H1 (cell line): ENCODE results near the gene FAAH2. TPM values are rescaled to one million over a fixed set of nuclear protein-coding genes. Genes with fewer than 3 reads are reported as not detected.

Experiments
- CTCF ChIA-PET: fragments of 300-600 bp; sonication (Branson Sonifier 250); formaldehyde crosslinking; loops from one replicate; lab custom pipeline; 2021; ENCODE audit not compliant: partially characterized antibody; lab: Charles Lee
- POLR2A ChIA-PET: fragments of 300-600 bp; sonication (Branson Sonifier 250); formaldehyde crosslinking; loops from one replicate; lab custom pipeline; 2021; ENCODE audit warnings: inconsistent platforms; ENCODE audit not compliant: partially characterized antibody; lab: Charles Lee
- DNase-seq, 2 experiments: peaks; one replicate each; pipeline versions ENCODE4 v3.0.0 to v3.0.0-alpha.2; 2010 to 2022; ENCODE audit warnings: low spot score in 2 of 2, low read depth in 1 of 2, mixed read lengths in 1 of 2
- FAIRE-seq: peaks from 2 replicates; lab custom pipeline; 2011; peaks lifted over from hg19 to GRCh38; lab: Jason Lieb, UNC
- H2AFZ ChIP-seq: 2 replicates; pipeline ENCODE4 v1.8.1; 2012; ENCODE audit warnings: low read length, inconsistent platforms
- H2AK5ac ChIP-seq: 2 replicates; pipeline ENCODE4 v1.6.1; 2013; ENCODE audit warnings: low read depth, low read length
- H2BK120ac ChIP-seq: replicated peaks from 2 replicates; pipeline ENCODE3; 2013; ENCODE audit warnings: low read depth, low read length, inconsistent platforms
- H2BK12ac ChIP-seq: 2 replicates; pipeline ENCODE4 v1.6.1; 2013; ENCODE audit warnings: low read depth, low read length
- H2BK15ac ChIP-seq: 2 replicates; pipeline ENCODE4 v1.6.1; 2013; ENCODE audit warnings: low read length
- H2BK20ac ChIP-seq: 2 replicates; pipeline ENCODE4 v1.6.1; 2013; ENCODE audit warnings: low read length
- H2BK5ac ChIP-seq: 2 replicates; pipeline ENCODE4 v1.6.1; 2013; ENCODE audit warnings: low read depth, low read length
- H3K14ac ChIP-seq: 2 replicates; pipeline ENCODE4 v1.6.1; 2013; ENCODE audit warnings: inconsistent platforms; ENCODE audit not compliant: insufficient read length
- H3K18ac ChIP-seq: 2 replicates; pipeline ENCODE4 v1.6.1; 2013; ENCODE audit warnings: low read length; ENCODE audit errors: extremely low read depth
- H3K23ac ChIP-seq: 2 replicates; pipeline ENCODE4 v1.6.1; 2013; ENCODE audit warnings: inconsistent platforms; ENCODE audit not compliant: insufficient read length
- H3K23me2 ChIP-seq: 2 replicates; pipeline ENCODE4 v1.6.1; 2013; ENCODE audit warnings: low read depth, low read length
- H3K27ac ChIP-seq: 2 replicates; pipeline ENCODE4 v1.6.1; 2011; ENCODE audit warnings: low read depth, low read length, inconsistent platforms
- H3K27me3 ChIP-seq, 4 experiments: replicated peaks in 1 of 4; 1 replicate in 1 of 4; 2 replicates in 3 of 4; pipeline versions ENCODE4 v1.6.1 to v1.8.1; 2011 to 2013; ENCODE audit warnings: low read length in 3 of 4, mild to moderate bottlenecking in 3 of 4, inconsistent platforms in 2 of 4, mixed read lengths in 2 of 4, moderate library complexity in 1 of 4; ENCODE audit not compliant: control insufficient read depth in 3 of 4, insufficient read depth in 3 of 4; ENCODE audit errors: extremely low read depth in 1 of 4
- H3K36me3 ChIP-seq, 4 experiments: 2 replicates each; pipeline versions ENCODE4 v1.6.1 to v1.8.1; 2011 to 2013; ENCODE audit warnings: mild to moderate bottlenecking in 4 of 4, low read length in 3 of 4, moderate library complexity in 2 of 4, control low read depth in 1 of 4, inconsistent platforms in 1 of 4; ENCODE audit not compliant: insufficient read depth in 4 of 4, control insufficient read depth in 2 of 4
- H3K4ac ChIP-seq: replicated peaks from 2 replicates; pipeline ENCODE3; 2013; ENCODE audit warnings: low read length, low read depth, mixed read lengths, inconsistent platforms; ENCODE audit not compliant: insufficient read length
- H3K4me1 ChIP-seq, 4 experiments: replicated peaks in 1 of 4; 1 replicate in 1 of 4; 2 replicates in 3 of 4; pipeline versions ENCODE4 v1.6.1 to v1.8.1; 2011 to 2013; ENCODE audit warnings: low read length in 3 of 4, inconsistent platforms in 2 of 4, mixed read lengths in 1 of 4; ENCODE audit not compliant: insufficient read depth in 4 of 4, control insufficient read depth in 3 of 4
- H3K4me2 ChIP-seq, 2 experiments: 2 replicates each; pipeline versions ENCODE4 v1.6.1 to v1.8.1; 2011 to 2013; ENCODE audit warnings: low read depth in 2 of 2, low read length in 2 of 2, control low read depth in 1 of 2, inconsistent platforms in 1 of 2, mild to moderate bottlenecking in 1 of 2; ENCODE audit not compliant: insufficient read depth in 1 of 2
- H3K4me3 ChIP-seq, 4 experiments: fragments of 200-600, 300-600 bp in 1 of 4; sonication (generic), shearing (Covaris generic), sonication (Bioruptor Twin) in 1 of 4; 2 replicates each; pipeline versions ENCODE4 v1.5.1 to v1.8.1; 2011 to 2016; ENCODE audit warnings: low read length in 4 of 4, low read depth in 3 of 4, control low read depth in 2 of 4, inconsistent platforms in 2 of 4, mild to moderate bottlenecking in 2 of 4, mixed read lengths in 1 of 4, moderate library complexity in 1 of 4; ENCODE audit not compliant: insufficient read depth in 2 of 4; ENCODE audit errors: extremely low read depth in 1 of 4
- H3K56ac ChIP-seq: replicated peaks from 2 replicates; pipeline ENCODE3; 2013; ENCODE audit warnings: low read depth, mild to moderate bottlenecking, mixed read lengths, low read length, inconsistent platforms; ENCODE audit not compliant: insufficient read length
- H3K79me1 ChIP-seq: 2 replicates; pipeline ENCODE4 v1.6.1; 2013; ENCODE audit warnings: low read depth, low read length, control low read depth
- H3K79me2 ChIP-seq, 2 experiments: 2 replicates each; pipeline versions ENCODE4 v1.6.1 to v1.8.1; 2012 to 2013; ENCODE audit warnings: low read length in 2 of 2, mild to moderate bottlenecking in 2 of 2, inconsistent platforms in 1 of 2; ENCODE audit not compliant: insufficient read depth in 2 of 2, control insufficient read depth in 1 of 2
- H3K9ac ChIP-seq, 4 experiments: replicated peaks in 1 of 4; 1 replicate in 1 of 4; 2 replicates in 3 of 4; pipeline versions ENCODE4 v1.6.1 to v1.8.1; 2011 to 2013; ENCODE audit warnings: low read depth in 3 of 4, low read length in 3 of 4, control low read depth in 2 of 4, mild to moderate bottlenecking in 2 of 4, moderate library complexity in 2 of 4, inconsistent platforms in 1 of 4; ENCODE audit errors: extremely low read depth in 1 of 4
- H3K9me3 ChIP-seq, 2 experiments: 2 replicates each; pipeline versions ENCODE4 v1.6.1 to v1.8.1; 2012 to 2013; ENCODE audit warnings: mild to moderate bottlenecking in 2 of 2, moderate library complexity in 2 of 2, control low read depth in 1 of 2, inconsistent platforms in 1 of 2, low read depth in 1 of 2, low read length in 1 of 2, mixed read lengths in 1 of 2; ENCODE audit not compliant: insufficient read depth in 2 of 2
- H4K20me1 ChIP-seq, 2 experiments: replicated peaks in 1 of 2; 2 replicates each; pipeline versions ENCODE3 to v1.8.1; 2011 to 2013; ENCODE audit warnings: inconsistent platforms in 2 of 2, low read length in 2 of 2, mild to moderate bottlenecking in 1 of 2; ENCODE audit not compliant: insufficient read depth in 2 of 2, control insufficient read depth in 1 of 2
- H4K5ac ChIP-seq: 2 replicates; pipeline ENCODE4 v1.6.1; 2013; ENCODE audit warnings: low read length, low read depth, mixed read lengths, inconsistent platforms; ENCODE audit not compliant: insufficient read length
- H4K8ac ChIP-seq: 2 replicates; pipeline ENCODE4 v1.8.0; 2013; ENCODE audit warnings: mild to moderate bottlenecking, moderate library complexity, low read length, inconsistent platforms; ENCODE audit not compliant: insufficient read depth; ENCODE audit errors: extremely low read depth
- H4K91ac ChIP-seq: replicated peaks from 2 replicates; pipeline ENCODE3; 2013; ENCODE audit warnings: low read length, mixed read lengths, inconsistent platforms; ENCODE audit not compliant: insufficient read length
- BACH1 ChIP-seq: IDR thresholded peaks from 2 replicates; pipeline ENCODE4 v1.6.1; 2012; ENCODE audit warnings: low read length, improper control_type of control experiment
- BCL11A ChIP-seq, 2 experiments: IDR thresholded peaks; one replicate each; pipeline ENCODE4 v1.6.1; 2011; ENCODE audit warnings: low read depth in 2 of 2, low read length in 2 of 2, mild to moderate bottlenecking in 2 of 2
- CREB1 ChIP-seq: IDR thresholded peaks from 2 replicates; pipeline ENCODE4 v1.6.1; 2012; ENCODE audit warnings: inconsistent platforms
- FOSL1 ChIP-seq: IDR thresholded peaks from 2 replicates; pipeline ENCODE4 v1.6.1; 2011; ENCODE audit warnings: mild to moderate bottlenecking, low read depth, low read length, moderate library complexity; ENCODE audit not compliant: insufficient read depth
- PHF8 ChIP-seq: fragments of 200-600 bp; sonication (generic); conservative IDR thresholded peaks from 2 replicates; pipeline ENCODE4 v1.7.1; 2012; ENCODE audit warnings: low read depth, mild to moderate bottlenecking, inconsistent platforms, low read length, moderate library complexity
- RAD21 ChIP-seq, 2 experiments: IDR thresholded peaks in 1 of 2; conservative IDR thresholded peaks in 1 of 2; 2 replicates each; pipeline ENCODE4 v1.6.1; 2011; ENCODE audit warnings: low read depth in 2 of 2, low read length in 2 of 2, improper control_type of control experiment in 1 of 2, inconsistent platforms in 1 of 2, mild to moderate bottlenecking in 1 of 2, moderate library complexity in 1 of 2
- RFX5 ChIP-seq: IDR thresholded peaks from 2 replicates; pipeline ENCODE4 v1.6.1; 2011; ENCODE audit warnings: low read depth, low read length, improper control_type of control experiment, borderline replicate concordance
- RNF2 ChIP-seq: fragments of 200-900, 300-1000 bp; sonication (generic); IDR thresholded peaks from 2 replicates; pipeline ENCODE4 v1.7.1; 2016; ENCODE audit warnings: borderline replicate concordance, low read depth, mild to moderate bottlenecking, antibody characterized with exemption, low read length; ENCODE audit not compliant: poor library complexity, severe bottlenecking; ENCODE audit errors: missing control alignments
- RXRA ChIP-seq: IDR thresholded peaks from 2 replicates; pipeline ENCODE4 v1.6.1; 2011; ENCODE audit warnings: low read depth, mild to moderate bottlenecking, low read length, moderate library complexity; ENCODE audit not compliant: insufficient read depth
- SAP30 ChIP-seq: fragments of 300-600 bp; sonication (generic); IDR thresholded peaks from 2 replicates; pipeline ENCODE4 v1.7.1; 2012; ENCODE audit warnings: low read length, moderate library complexity, mild to moderate bottlenecking, inconsistent platforms; ENCODE audit not compliant: insufficient read depth, insufficient replicate concordance
- SIN3A ChIP-seq, 2 experiments: IDR thresholded peaks in 1 of 2; conservative IDR thresholded peaks in 1 of 2; 2 replicates each; pipeline ENCODE4 v1.6.1; 2011 to 2012; ENCODE audit warnings: low read length in 2 of 2, improper control_type of control experiment in 1 of 2, low read depth in 1 of 2, mild to moderate bottlenecking in 1 of 2
- TBP ChIP-seq: IDR thresholded peaks from 2 replicates; pipeline ENCODE4 v1.6.1; 2011; ENCODE audit warnings: low read depth, low read length, improper control_type of control experiment
- WGBS, 2 experiments: shearing (Covaris generic) in 1 of 2; methylation state at CpG; one replicate each; pipeline versions ENCODE4 v1.1.6 to v1.1.7; 2013 to 2015; ENCODE audit warnings: low lambda C conversion rate in 2 of 2, mixed read lengths in 2 of 2, inconsistent platforms in 1 of 2, low coverage in 1 of 2, missing lambda C conversion rate in 1 of 2; ENCODE audit not compliant: insufficient replicate concordance in 2 of 2, insufficient coverage in 1 of 2, insufficient read length in 1 of 2; ENCODE audit errors: extremely low coverage in 1 of 2, missing lambda C conversion rate in 1 of 2; 5-methylcytosine and 5-hydroxymethylcytosine counted together
- polyA plus RNA-seq, 7 experiments: library from polyadenylated mRNA; depleted of rRNA in 3 of 7; stranded (reverse) in 5 of 7; unstranded in 2 of 7; fragments of >200 nt in 5 of 7; fragments of 200-250 nt in 2 of 7; gene quantifications; 1 replicate in 5 of 7; 2 replicates in 1 of 7; 4 replicates in 1 of 7; pipeline versions ENCODE4 v1.2.1 to v1.2.3, GENCODE V29; 2011 to 2013; ENCODE audit warnings: missing spikeins in 2 of 7, mixed read lengths in 2 of 7
- total RNA-seq: library from RNA; stranded (reverse); fragmentation: NEBNext Ultra II Directional; extraction: Animal tissue kit (Norgen Biotek cat#: 25700); gene quantifications from 2 replicates; pipeline ENCODE4 v1.2.1, GENCODE V29; 2021

FAAH2 gene
- total and polyA plus RNA-seq, 2 of the 8 experiments (the other 6 are each of a cell fraction or from before 2014, with no cell fraction given): 3.6 to 4.4 TPM

DNA sequence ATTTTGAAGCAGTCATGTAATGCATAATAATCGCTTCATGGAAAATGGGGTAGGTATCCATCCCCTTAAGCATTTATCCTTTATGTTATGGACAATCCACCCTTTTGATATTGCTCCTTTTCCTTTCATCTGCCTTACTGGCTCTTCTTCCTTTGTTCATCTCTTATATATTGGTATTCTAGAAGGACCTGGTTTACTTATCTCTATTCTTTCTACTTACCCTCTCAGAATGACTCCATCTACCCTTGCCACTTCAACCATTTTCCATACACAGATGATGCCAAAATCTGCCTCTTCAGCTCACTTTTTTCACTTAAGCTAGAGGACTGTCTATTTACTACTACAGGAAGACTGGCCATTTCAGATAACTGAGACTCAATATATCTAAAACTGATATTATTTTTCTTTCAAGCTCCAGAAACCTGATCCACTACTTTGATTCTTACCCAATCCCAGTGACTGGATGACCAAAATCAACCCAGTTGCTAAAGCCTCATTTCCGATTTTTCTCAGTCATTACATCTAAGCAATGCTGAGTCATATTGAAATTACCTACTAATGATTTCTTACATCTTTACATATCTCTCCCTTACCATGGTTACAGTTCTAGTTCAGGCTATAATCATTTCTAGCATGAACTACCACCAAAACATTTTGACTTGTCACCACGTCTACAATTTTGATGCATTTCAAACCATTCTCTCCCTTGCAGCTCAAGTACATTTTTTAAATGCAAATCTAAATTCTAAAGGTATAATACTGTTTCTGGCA is 93.7 kb downstream of the FAAH2 start:
- H2BK12ac ChIP-seq: no peak overlapping the region
- no peak overlapping the region for H3K9ac ChIP-seq
- no peak overlapping the region for H2BK15ac ChIP-seq
- no peak overlapping the region for H4K8ac ChIP-seq
- H3K4me3 ChIP-seq: no peak overlapping the region
- no peaks in the 10 kb centered on the region for H4K20me1 ChIP-seq
- H3K56ac ChIP-seq: no peak overlapping the region
- no peak overlapping the region for H2AK5ac ChIP-seq
- no peak for DNase-seq
- no peak overlapping the region for H2BK20ac ChIP-seq
- H3K79me1 ChIP-seq: no peaks in the 10 kb centered on the region
- no peak overlapping the region for H3K14ac ChIP-seq
- no peak for FAIRE-seq
- no peaks in the 10 kb centered on the region for H3K4me1 ChIP-seq
- no peak overlapping the region for H2AFZ ChIP-seq
- H2BK5ac ChIP-seq: no peak overlapping the region
- H3K27ac ChIP-seq: no peak overlapping the region
- H3K79me2 ChIP-seq: no peaks in the 10 kb centered on the region
- H3K36me3 ChIP-seq: no peaks in the 10 kb centered on the region
- H3K4me2 ChIP-seq: no peak overlapping the region
- H3K18ac ChIP-seq: no peak overlapping the region
- no peak overlapping the region for H3K23ac ChIP-seq
- H3K9me3 ChIP-seq: no peaks in the 10 kb centered on the region
- TF ChIP-seq FOSL1: no peak
- TF ChIP-seq TBP: no peak
- no peak for TF ChIP-seq RFX5
- TF ChIP-seq SAP30: no peak
- TF ChIP-seq BCL11A (IDR thresholded peaks at IDR 0.05; ENCODE audit: low read depth in 2 of 2, low read length in 2 of 2): no peak
- TF ChIP-seq BACH1: no peak
- no peak for TF ChIP-seq RXRA
- no peak for TF ChIP-seq PHF8
- TF ChIP-seq SIN3A (conservative IDR thresholded peaks at IDR 0.05 in 1 of 2, IDR thresholded peaks at IDR 0.05 in 1 of 2; ENCODE audit: low read depth in 1 of 2, low read length in 2 of 2): no peak
- no peak for TF ChIP-seq CREB1
- TF ChIP-seq RNF2: no peak
- TF ChIP-seq RAD21 (IDR thresholded peaks at IDR 0.05 in 1 of 2, conservative IDR thresholded peaks at IDR 0.05 in 1 of 2; ENCODE audit: low read depth in 2 of 2, low read length in 2 of 2): no peak
- H2BK120ac ChIP-seq: no peak overlapping the region
- ChIA-PET CTCF (no interaction called here), POLR2A (no interaction called here)
- 98% methylated on average over 3 of the region's 3 CpGs; no CpG with 5 or more reads in 1 of the 2 experiments for WGBS, 2 experiments
- no peak overlapping the region for H4K5ac ChIP-seq
- no peak overlapping the region for H4K91ac ChIP-seq
- H3K4ac ChIP-seq: no peak overlapping the region
- no peaks in the 10 kb centered on the region for H3K27me3 ChIP-seq
- no peaks in the 10 kb centered on the region for H3K23me2 ChIP-seq
